Keratinocyte (primary cell): ENCODE data around the gene PARP1. TPM values are rescaled to one million over a fixed set of nuclear protein-coding genes. Genes with fewer than 3 reads are reported as not detected.
"Not testable (repeated sequence)": the region's sequence is repeated elsewhere in the genome, so short reads cannot be mapped to it uniquely, and the experiment has no call there.

ENCODE experiments used
- DNase-seq: peaks from one replicate; pipeline ENCODE4 v3.0.0-alpha.2; 2011; ENCODE audit warnings: low read depth, missing footprints, low spot score
- FAIRE-seq: peaks from 2 replicates; lab custom pipeline; 2011; peaks lifted over from hg19 to GRCh38; lab: Jason Lieb, UNC
- H2AFZ ChIP-seq: 2 replicates; pipeline ENCODE4 v1.6.0; 2012; ENCODE audit warnings: low read length, control low read depth, inconsistent platforms; ENCODE audit not compliant: control insufficient read depth
- H3K27ac ChIP-seq: 2 replicates; pipeline ENCODE4 v1.5.1; 2011; ENCODE audit warnings: low read length; ENCODE audit not compliant: control insufficient read depth, insufficient read depth
- H3K27me3 ChIP-seq: 3 replicates; pipeline ENCODE4 v1.6.0; 2011; ENCODE audit warnings: low read length; ENCODE audit not compliant: control insufficient read depth, insufficient read depth; ENCODE audit errors: extremely low read depth
- H3K36me3 ChIP-seq, 2 experiments: 2 replicates in 1 of 2; 3 replicates in 1 of 2; pipeline ENCODE4 v1.5.1; 2011; ENCODE audit warnings: low read length in 2 of 2, mild to moderate bottlenecking in 1 of 2; ENCODE audit not compliant: control insufficient read depth in 2 of 2, insufficient read depth in 2 of 2; ENCODE audit errors: extremely low read depth in 1 of 2
- H3K4me1 ChIP-seq: 3 replicates; pipeline ENCODE4 v1.5.1; 2011; ENCODE audit warnings: low read length; ENCODE audit not compliant: control insufficient read depth, insufficient read depth; ENCODE audit errors: extremely low read depth
- H3K4me2 ChIP-seq: 3 replicates; pipeline ENCODE4 v1.6.0; 2011; ENCODE audit warnings: low read depth, low read length; ENCODE audit not compliant: control insufficient read depth, insufficient read depth; ENCODE audit errors: extremely low read depth
- H3K4me3 ChIP-seq, 3 experiments: fragments of 200-600 bp in 1 of 3; sonication (generic) in 1 of 3; 2 replicates in 2 of 3; 3 replicates in 1 of 3; pipeline ENCODE4 v1.5.1; 2011 to 2016; ENCODE audit warnings: low read length in 3 of 3, mild to moderate bottlenecking in 3 of 3, control low read depth in 2 of 3, inconsistent platforms in 1 of 3, low read depth in 1 of 3, mixed read lengths in 1 of 3, mixed run types in 1 of 3, moderate library complexity in 1 of 3; ENCODE audit not compliant: control insufficient read depth in 2 of 3, insufficient read depth in 2 of 3; ENCODE audit errors: extremely low read depth in 1 of 3
- H3K79me2 ChIP-seq: 2 replicates; pipeline ENCODE4 v1.6.0; 2012; ENCODE audit warnings: low read length; ENCODE audit not compliant: control insufficient read depth, insufficient read depth
- H3K9ac ChIP-seq: 3 replicates; pipeline ENCODE4 v1.6.0; 2011; ENCODE audit warnings: low read length; ENCODE audit not compliant: control insufficient read depth, insufficient read depth; ENCODE audit errors: extremely low read depth
- H3K9me1 ChIP-seq: 3 replicates; pipeline ENCODE4 v1.6.0; 2011; ENCODE audit warnings: low read length; ENCODE audit not compliant: control insufficient read depth, insufficient read depth; ENCODE audit errors: extremely low read depth
- H3K9me3 ChIP-seq: 2 replicates; pipeline ENCODE4 v1.5.1; 2012; ENCODE audit warnings: low read depth, low read length; ENCODE audit not compliant: control insufficient read depth
- H4K20me1 ChIP-seq: 3 replicates; pipeline ENCODE4 v1.6.0; 2011; ENCODE audit warnings: low read length; ENCODE audit not compliant: control insufficient read depth, insufficient read depth; ENCODE audit errors: extremely low read depth
- EZH2 ChIP-seq: IDR thresholded peaks from one replicate; pipeline ENCODE4 v1.6.1; 2012; ENCODE audit warnings: inconsistent platforms, mild to moderate bottlenecking, low read length, moderate library complexity
- dilution Hi-C: fragments of 300-500 bp; cut with MboI; formaldehyde crosslinking; loops from one replicate; pipeline ENCODE4 v1.7.0; 2020; ENCODE audit warnings: low sequenced_read_pairs; ENCODE audit not compliant: extremely low pct_ligation_motif_present
- polyA plus RNA-seq, 5 experiments: library from polyadenylated mRNA; depleted of rRNA in 3 of 5; stranded (reverse) in 3 of 5; stranded (forward) in 1 of 5; unstranded in 1 of 5; fragments of >200 nt; gene quantifications; 1 replicate in 1 of 5; 2 replicates in 3 of 5; 3 replicates in 1 of 5; pipeline versions ENCODE4 v1.2.1 to v1.2.3, GENCODE V29; 2011 to 2012; ENCODE audit warnings: missing spikeins in 2 of 5, low read depth in 1 of 5, low replicate concordance in 1 of 5
- TF ChIP-seq, protein P1 (sequence below), 3 experiments: IDR thresholded peaks in 1 of 3; conservative IDR thresholded peaks in 1 of 3; optimal IDR thresholded peaks in 1 of 3; 2 replicates in 2 of 3; 3 replicates in 1 of 3; pipeline versions ENCODE3 to v1.5.1; 2011; ENCODE audit warnings: low read length in 3 of 3, mild to moderate bottlenecking in 3 of 3, moderate library complexity in 2 of 3, control low read depth in 1 of 3, inconsistent platforms in 1 of 3; ENCODE audit not compliant: insufficient read depth in 2 of 3; ENCODE audit errors: extremely low read depth in 1 of 3

Gene PARP1
- polyA plus RNA-seq, 1 donor (not counting 4 experiments of a cell fraction or from before 2014, with no cell fraction given) = 62.9 TPM

DNA sequence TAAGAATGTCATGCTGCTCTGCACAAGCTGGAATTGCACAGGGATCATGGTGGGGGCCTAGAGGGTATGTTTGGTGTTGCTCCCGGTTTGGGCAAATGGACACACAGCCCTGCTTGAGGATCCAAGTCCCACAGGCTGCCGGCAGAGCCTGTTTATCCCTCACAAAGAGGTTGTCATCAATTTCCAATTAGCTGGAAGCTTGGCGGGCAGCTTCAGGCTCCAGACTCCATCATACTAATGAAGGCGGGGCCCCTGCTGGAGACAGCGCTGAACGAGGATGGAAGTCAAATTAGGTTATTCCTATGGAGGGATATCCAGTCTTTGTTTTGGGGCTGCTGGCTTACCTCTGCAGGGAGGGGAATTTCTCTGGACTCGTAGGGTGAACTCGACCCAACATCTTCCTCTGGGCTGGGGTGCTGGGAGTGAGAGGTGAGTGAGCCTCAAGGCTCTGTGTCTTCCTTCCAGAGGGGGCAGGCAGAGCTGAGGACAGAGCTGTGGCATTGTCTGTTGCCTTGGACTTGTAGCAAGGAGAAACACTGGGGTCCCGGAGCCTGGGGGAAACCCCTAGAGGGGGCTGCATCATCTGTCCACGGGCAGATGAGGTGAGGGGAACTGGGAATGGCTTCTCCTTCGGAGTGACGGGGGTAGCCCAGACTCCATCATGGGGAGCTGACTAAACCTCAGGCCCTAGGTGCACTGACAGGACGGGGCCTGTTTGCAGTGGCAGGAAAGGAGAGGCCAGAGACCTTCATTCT is 24.9 kb upstream of the PARP1 start:
- Histone ChIP-seq H3K9ac (no peak overlapping the region), H3K27me3 (peaks cover 8% of the 10 kb centered on the region), H3K9me3 (no peaks in the 10 kb centered on the region), H2AFZ (no peak overlapping the region), H4K20me1 (no peaks in the 10 kb centered on the region), H3K27ac (no peak overlapping the region), H3K9me1 (no peaks in the 10 kb centered on the region), H3K79me2 (no peaks in the 10 kb centered on the region), H3K4me1 (peaks cover 6% of the 10 kb centered on the region), H3K4me3 (no peak overlapping the region), H3K36me3 (no peaks in the 10 kb centered on the region), H3K4me2 (no peak overlapping the region)
- DNase-seq (no peak), FAIRE-seq (no peak)
- TF ChIP-seq, protein P1, sequence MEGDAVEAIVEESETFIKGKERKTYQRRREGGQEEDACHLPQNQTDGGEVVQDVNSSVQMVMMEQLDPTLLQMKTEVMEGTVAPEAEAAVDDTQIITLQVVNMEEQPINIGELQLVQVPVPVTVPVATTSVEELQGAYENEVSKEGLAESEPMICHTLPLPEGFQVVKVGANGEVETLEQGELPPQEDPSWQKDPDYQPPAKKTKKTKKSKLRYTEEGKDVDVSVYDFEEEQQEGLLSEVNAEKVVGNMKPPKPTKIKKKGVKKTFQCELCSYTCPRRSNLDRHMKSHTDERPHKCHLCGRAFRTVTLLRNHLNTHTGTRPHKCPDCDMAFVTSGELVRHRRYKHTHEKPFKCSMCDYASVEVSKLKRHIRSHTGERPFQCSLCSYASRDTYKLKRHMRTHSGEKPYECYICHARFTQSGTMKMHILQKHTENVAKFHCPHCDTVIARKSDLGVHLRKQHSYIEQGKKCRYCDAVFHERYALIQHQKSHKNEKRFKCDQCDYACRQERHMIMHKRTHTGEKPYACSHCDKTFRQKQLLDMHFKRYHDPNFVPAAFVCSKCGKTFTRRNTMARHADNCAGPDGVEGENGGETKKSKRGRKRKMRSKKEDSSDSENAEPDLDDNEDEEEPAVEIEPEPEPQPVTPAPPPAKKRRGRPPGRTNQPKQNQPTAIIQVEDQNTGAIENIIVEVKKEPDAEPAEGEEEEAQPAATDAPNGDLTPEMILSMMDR (optimal IDR thresholded peaks at IDR 0.05 in 1 of 3, IDR thresholded peaks at IDR 0.05 in 1 of 3, conservative IDR thresholded peaks at IDR 0.05 in 1 of 3; ENCODE audit: extremely low read depth in 1 of 3, insufficient read depth in 2 of 3, low read length in 3 of 3) = no peak
- no peak for TF ChIP-seq EZH2
- dilution Hi-C loops = no loop called here

DNA sequence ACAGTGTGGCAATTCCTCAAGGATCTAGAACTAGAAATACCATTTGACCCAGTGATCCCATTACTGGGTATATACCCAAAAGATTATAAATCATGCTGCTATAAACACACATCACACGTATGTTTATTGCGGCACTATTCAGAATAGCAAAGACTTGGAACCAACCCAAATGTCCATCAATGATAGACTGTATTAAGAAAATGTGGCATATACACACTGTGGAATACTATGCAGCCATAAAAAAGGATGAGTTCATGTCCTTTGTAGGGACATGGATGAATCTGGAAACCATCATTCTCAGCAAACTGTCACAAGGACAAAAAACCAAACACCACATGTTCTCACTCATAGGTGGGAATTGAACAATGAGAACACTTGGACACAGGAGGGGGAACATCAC is 24.0 kb upstream of the PARP1 start:
- H3K36me3 ChIP-seq, H3K9me1 ChIP-seq, H3K4me1 ChIP-seq, H3K79me2 ChIP-seq, H3K27me3 ChIP-seq, H3K9me3 ChIP-seq, dilution Hi-C loops, H3K27ac ChIP-seq, FAIRE-seq, H2AFZ ChIP-seq, H3K9ac ChIP-seq, H4K20me1 ChIP-seq, H3K4me3 ChIP-seq, H3K4me2 ChIP-seq, DNase-seq: not testable (repeated sequence)
